AG04450 (cell line): ENCODE results near the gene PDZD4. TPM values are rescaled to one million over a fixed set of nuclear protein-coding genes. Genes with fewer than 3 reads are reported as not detected.

Source experiments
- CTCF ChIA-PET: fragments of 300-600, 350-600 bp; formaldehyde crosslinking; extraction: SDS; loops from one replicate; lab custom pipeline; 2022; ENCODE audit warnings: antibody characterized with exemption, inconsistent platforms; lab: Charles Lee
- POLR2A ChIA-PET: fragments of 350-600 bp; formaldehyde crosslinking; extraction: SDS; loops from one replicate; lab custom pipeline; 2021; ENCODE audit warnings: antibody characterized with exemption, inconsistent platforms; lab: Yijun Ruan, JAX
- DNase-seq: peaks from one replicate; pipeline ENCODE4 v3.0.0-alpha.2; 2011; ENCODE audit warnings: low read depth, low spot score
- H3K27ac ChIP-seq: one replicate; pipeline ENCODE4 v1.5.1; 2012; ENCODE audit warnings: low read depth, low read length, control low read depth
- H3K27me3 ChIP-seq: one replicate; pipeline ENCODE4 v1.6.0; 2012; ENCODE audit warnings: low read length; ENCODE audit not compliant: control insufficient read depth, insufficient read depth
- H3K4me3 ChIP-seq: 2 replicates; pipeline ENCODE4 v1.5.1; 2011; ENCODE audit warnings: mild to moderate bottlenecking, low read depth, low read length, control low read depth
- H3K9me3 ChIP-seq: 2 replicates; pipeline ENCODE4 v1.5.1; 2012; ENCODE audit warnings: low read length; ENCODE audit not compliant: control insufficient read depth, insufficient read depth
- CTCF ChIP-seq: IDR thresholded peaks from 2 replicates; pipeline ENCODE4 v1.5.1; 2011; ENCODE audit warnings: low read depth, low read length, control low read depth, inconsistent platforms
- polyA plus RNA-seq: library from polyadenylated mRNA; depleted of rRNA; stranded (reverse); fragments of >200 nt; gene quantifications from 2 replicates; pipeline ENCODE4 v1.2.3, GENCODE V29; 2011

PDZD4 gene
- polyA plus RNA-seq, 1 experiment: 0.04 TPM

- CTCF ChIA-PET: no interaction called here
Observed at GRCh38 chrX:153863251-153863991, 33.1 kb upstream of the PDZD4 start.

GRCh38 chrX:153862369-153863250 lies 32.3 kb upstream of the PDZD4 start:
- CTCF ChIA-PET: no interaction called here
- H3K9me3 ChIP-seq: no peaks in the 10 kb centered on the region
- H3K27ac ChIP-seq: no peak overlapping the region
- peaks cover 2% of the 10 kb centered on the region for H3K27me3 ChIP-seq
- H3K4me3 ChIP-seq: no peak overlapping the region
- DNase-seq: no peak
- TF ChIP-seq CTCF: no peak
- POLR2A ChIA-PET: no interaction called here

More at GRCh38 chrX:153863251-153863991, 33.1 kb upstream of the PDZD4 start:
- POLR2A ChIA-PET: no interaction called here
- DNase-seq: no peak
- no peak overlapping the region for H3K4me3 ChIP-seq
- no peak for TF ChIP-seq CTCF
- H3K9me3 ChIP-seq: no peaks in the 10 kb centered on the region
- H3K27me3 ChIP-seq: peaks cover 5% of the 10 kb centered on the region
- H3K27ac ChIP-seq: no peak overlapping the region

GRCh38 chrX:153861733-153862310 lies 31.5 kb upstream of the PDZD4 start:
- ChIA-PET CTCF (no interaction called here), POLR2A (no interaction called here)
- Histone ChIP-seq H3K27ac (no peak overlapping the region), H3K9me3 (no peaks in the 10 kb centered on the region), H3K27me3 (peaks cover 4% of the 10 kb centered on the region), H3K4me3 (no peak overlapping the region)
- TF ChIP-seq CTCF: no peak
- no peak for DNase-seq

- Histone ChIP-seq H3K9me3 (no peaks in the 10 kb centered on the region), H3K27me3 (peaks cover 5% of the 10 kb centered on the region), H3K27ac (no peak overlapping the region), H3K4me3 (no peak overlapping the region)
- CTCF ChIA-PET: interaction anchor here (0.6 kb wide), 1 partner anchor 192 kb away, joined by 4 read pairs; no protein-coding TSS in a partner anchor
- TF ChIP-seq CTCF: no peak
- POLR2A ChIA-PET: no interaction called here
- DNase-seq: no peak
Observed at GRCh38 chrX:153861151-153861550, 30.8 kb upstream of the PDZD4 start.
